ENCODE data around the gene CCDC157. TPM values are rescaled to one million over a fixed set of nuclear protein-coding genes. Genes with fewer than 3 reads are reported as not detected.

The CCDC157 gene
- total RNA-seq, 1 donor from 2014 or later, result 2.9 TPM

DNA sequence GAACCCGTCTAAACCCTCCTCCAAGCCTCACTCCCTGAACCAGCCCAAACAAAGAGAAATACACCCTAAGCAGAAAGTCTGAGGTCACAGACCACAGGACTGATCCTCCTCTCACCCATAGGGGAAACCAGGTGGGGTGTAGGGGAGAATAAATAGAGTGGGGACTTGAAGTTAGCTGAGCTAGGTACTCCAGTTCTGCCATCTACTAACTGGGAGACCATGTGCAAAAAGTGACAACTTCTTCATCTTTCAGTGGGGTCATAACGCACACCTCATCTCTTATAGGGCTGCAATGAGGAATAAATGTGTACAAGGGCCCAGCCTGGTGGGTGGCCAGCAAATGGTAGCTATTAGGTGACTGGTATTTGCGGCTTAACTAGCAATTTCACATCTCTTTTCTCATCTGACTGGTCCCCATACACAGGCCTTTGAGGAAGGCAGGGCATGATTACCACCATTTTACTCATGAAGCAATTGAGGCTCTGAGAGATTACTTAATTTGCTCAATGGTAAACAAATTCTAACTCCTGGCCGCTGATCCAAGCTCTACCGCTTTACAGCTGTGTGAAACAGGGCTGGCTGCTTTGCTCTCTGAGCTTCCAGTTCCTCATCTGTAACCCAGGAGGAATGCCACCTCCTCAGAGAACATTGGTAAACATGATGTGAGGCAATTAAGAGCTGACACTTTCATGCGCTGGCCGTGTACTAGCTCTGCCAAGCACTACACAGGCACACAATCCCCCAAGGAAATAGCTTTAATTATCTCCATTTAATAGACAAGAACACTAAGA lies 46.7 kb upstream of the CCDC157 start:
- H3K4me1 Mint-ChIP-seq (ENCODE audit: unreplicated experiment), result peaks cover 45% of the 10 kb centered on the region
- H3K27ac Mint-ChIP-seq (ENCODE audit: unreplicated experiment), result no peak overlapping the region
- H3K4me3 Mint-ChIP-seq (ENCODE audit: unreplicated experiment), result no peak overlapping the region
- peaks cover 2% of the 10 kb centered on the region for H3K36me3 Mint-ChIP-seq (ENCODE audit: unreplicated experiment)
- TF ChIP-seq, protein P1, sequence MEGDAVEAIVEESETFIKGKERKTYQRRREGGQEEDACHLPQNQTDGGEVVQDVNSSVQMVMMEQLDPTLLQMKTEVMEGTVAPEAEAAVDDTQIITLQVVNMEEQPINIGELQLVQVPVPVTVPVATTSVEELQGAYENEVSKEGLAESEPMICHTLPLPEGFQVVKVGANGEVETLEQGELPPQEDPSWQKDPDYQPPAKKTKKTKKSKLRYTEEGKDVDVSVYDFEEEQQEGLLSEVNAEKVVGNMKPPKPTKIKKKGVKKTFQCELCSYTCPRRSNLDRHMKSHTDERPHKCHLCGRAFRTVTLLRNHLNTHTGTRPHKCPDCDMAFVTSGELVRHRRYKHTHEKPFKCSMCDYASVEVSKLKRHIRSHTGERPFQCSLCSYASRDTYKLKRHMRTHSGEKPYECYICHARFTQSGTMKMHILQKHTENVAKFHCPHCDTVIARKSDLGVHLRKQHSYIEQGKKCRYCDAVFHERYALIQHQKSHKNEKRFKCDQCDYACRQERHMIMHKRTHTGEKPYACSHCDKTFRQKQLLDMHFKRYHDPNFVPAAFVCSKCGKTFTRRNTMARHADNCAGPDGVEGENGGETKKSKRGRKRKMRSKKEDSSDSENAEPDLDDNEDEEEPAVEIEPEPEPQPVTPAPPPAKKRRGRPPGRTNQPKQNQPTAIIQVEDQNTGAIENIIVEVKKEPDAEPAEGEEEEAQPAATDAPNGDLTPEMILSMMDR (IDR thresholded peaks at IDR 0.05), result no peak
- no peaks in the 10 kb centered on the region for H3K9me3 Mint-ChIP-seq (ENCODE audit: unreplicated experiment)
- no peaks in the 10 kb centered on the region for H3K27me3 Mint-ChIP-seq (ENCODE audit: unreplicated experiment)
- DNase-seq (ENCODE audit: extremely low spot score, unreplicated experiment), result no peak

DNA sequence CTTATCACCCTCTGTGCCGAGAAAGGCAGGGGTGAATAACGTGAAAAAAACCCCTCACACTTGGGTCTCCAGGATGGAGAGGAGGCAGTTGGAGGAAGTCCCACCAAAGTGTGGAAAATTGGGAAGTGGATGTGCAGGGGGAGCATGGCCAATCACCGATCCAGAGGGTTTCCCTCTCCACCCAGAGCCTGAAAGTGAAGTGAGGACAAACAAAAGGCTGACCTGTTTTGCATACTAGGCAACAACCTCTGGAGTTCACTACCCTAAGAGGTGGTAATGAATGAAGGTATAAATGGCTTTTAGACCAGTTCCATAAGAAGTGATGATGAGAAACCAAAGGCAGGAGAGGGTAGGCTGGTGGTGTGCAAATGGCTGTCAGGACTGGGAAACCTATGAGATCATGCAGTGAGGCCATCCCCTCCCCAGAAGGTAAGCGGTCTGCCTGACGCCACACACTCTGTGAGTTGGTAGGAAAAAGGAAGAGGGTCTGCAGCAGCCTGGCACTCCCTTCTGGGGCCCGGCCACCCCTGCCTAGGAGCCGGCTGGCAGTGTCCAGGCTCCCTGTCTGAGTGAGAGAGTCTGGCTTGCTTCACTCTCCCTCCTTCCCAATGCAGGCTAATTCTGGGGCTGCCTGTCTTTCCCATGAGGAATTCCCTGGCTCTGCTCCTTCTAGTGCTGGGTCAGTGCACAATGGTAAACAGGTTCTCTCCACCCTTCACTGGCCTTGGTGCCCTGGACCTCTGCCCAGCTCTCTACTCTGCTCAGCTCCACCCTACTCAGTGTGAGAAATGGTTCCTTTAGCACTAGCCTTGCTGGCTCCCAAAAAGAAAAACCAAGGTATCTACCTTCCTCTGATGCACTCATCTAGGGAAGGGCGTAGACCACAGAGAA lies 45.7 kb upstream of the CCDC157 start:
- TF ChIP-seq, protein P1 (IDR thresholded peaks at IDR 0.05), result no peak
- Mint-ChIP-seq H3K27me3 (ENCODE audit: unreplicated experiment) (no peaks in the 10 kb centered on the region), H3K36me3 (ENCODE audit: unreplicated experiment) (peaks cover 2% of the 10 kb centered on the region), H3K4me3 (ENCODE audit: unreplicated experiment) (no peak overlapping the region), H3K27ac (ENCODE audit: unreplicated experiment) (peak overlapping the region; percentile 35), H3K9me3 (ENCODE audit: unreplicated experiment) (no peaks in the 10 kb centered on the region), H3K4me1 (ENCODE audit: unreplicated experiment) (peaks cover 45% of the 10 kb centered on the region)
- DNase-seq (ENCODE audit: extremely low spot score, unreplicated experiment), result no peak

DNA sequence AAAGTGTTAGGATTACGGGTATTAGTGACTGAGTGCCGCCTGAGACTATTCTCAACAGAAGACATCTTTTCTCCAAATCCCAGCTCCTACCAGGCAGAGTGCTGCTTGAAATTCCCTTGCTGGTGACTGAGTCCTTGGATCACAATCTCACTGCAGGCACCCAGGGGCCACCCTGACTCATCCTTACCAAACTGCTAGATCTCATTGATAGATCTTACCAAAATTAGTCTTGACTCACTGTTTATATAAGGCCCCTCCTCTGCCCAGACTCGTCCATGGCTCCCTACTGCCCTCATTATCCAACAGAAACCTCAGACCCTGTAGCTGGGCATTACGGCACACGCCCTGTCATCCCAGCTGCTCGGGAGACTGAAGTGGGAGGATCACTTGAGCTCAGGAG lies 44.8 kb upstream of the CCDC157 start:
- Mint-ChIP-seq H3K27ac (ENCODE audit: unreplicated experiment) (peak overlapping the region; percentile 68), H3K4me1 (ENCODE audit: unreplicated experiment) (peaks cover 41% of the 10 kb centered on the region), H3K9me3 (ENCODE audit: unreplicated experiment) (no peaks in the 10 kb centered on the region), H3K27me3 (ENCODE audit: unreplicated experiment) (no peaks in the 10 kb centered on the region), H3K36me3 (ENCODE audit: unreplicated experiment) (peaks cover 2% of the 10 kb centered on the region), H3K4me3 (ENCODE audit: unreplicated experiment) (no peak overlapping the region)
- DNase-seq (ENCODE audit: extremely low spot score, unreplicated experiment), result no peak
- TF ChIP-seq, protein P1 (IDR thresholded peaks at IDR 0.05), result no peak

DNA sequence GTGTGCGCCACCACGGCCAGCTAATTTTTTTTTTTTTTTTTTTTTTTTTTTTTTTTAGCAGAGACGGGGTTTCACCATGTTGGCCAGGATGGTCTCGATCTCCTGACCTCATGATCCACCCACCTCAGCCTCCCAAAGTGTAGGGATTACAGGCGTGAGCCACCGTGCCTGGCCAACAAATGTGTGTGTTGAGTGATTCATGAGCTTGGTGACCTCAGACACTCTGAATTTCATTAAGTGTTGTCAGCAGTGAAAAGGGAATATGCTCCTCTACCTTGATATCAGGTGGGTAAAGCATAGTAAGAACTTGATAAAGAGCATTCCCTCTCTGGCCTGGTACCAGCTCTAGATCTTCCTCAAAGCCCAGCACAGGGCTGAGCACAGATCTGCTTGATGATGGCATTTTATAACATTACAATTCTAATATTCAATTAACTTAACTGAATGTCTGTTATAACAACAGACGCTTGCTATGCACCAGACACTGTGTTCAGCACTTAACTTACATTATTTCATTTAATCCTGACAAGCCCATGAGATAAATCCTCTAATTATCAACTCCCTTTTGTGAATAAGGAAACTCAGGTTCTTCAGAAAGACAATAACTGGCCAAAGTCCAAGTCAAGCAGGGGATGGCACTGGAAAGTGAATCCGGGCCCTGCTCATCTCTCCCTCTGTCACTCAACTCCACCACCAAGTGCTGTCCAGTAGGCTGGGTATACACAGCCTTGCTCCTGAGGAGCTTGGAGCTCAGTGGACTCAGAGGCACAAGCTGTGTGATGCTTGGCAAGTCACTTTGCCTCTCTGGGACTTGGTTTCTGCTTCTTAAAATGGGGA lies 43.1 kb upstream of the CCDC157 start:
- no peak for DNase-seq (ENCODE audit: extremely low spot score, unreplicated experiment)
- no peak overlapping the region for H3K4me3 Mint-ChIP-seq (ENCODE audit: unreplicated experiment)
- TF ChIP-seq, protein P1 (IDR thresholded peaks at IDR 0.05), result no peak
- peaks cover 34% of the 10 kb centered on the region for H3K4me1 Mint-ChIP-seq (ENCODE audit: unreplicated experiment)
- peak overlapping the region; percentile 48 for H3K27ac Mint-ChIP-seq (ENCODE audit: unreplicated experiment)
- no peaks in the 10 kb centered on the region for H3K36me3 Mint-ChIP-seq (ENCODE audit: unreplicated experiment)
- H3K27me3 Mint-ChIP-seq (ENCODE audit: unreplicated experiment), result no peaks in the 10 kb centered on the region
- no peaks in the 10 kb centered on the region for H3K9me3 Mint-ChIP-seq (ENCODE audit: unreplicated experiment)
